ENCODE results near the gene APBA2. TPM values are rescaled to one million over a fixed set of nuclear protein-coding genes. Genes with fewer than 3 reads are reported as not detected.

Gene APBA2
- polyA plus RNA-seq, 1 donor (not counting 4 experiments of a cell fraction or from before 2014, with no cell fraction given), result 5.5 TPM

- no peak overlapping the region for H3K9ac ChIP-seq (ENCODE audit: control insufficient read depth, extremely low read depth, insufficient read depth, low read length)
- H3K79me2 ChIP-seq (ENCODE audit: control insufficient read depth, insufficient read depth, low read length), result no peaks in the 10 kb centered on the region
- no peak for TF ChIP-seq CTCF (optimal IDR thresholded peaks at IDR 0.05 in 1 of 3, IDR thresholded peaks at IDR 0.05 in 1 of 3, conservative IDR thresholded peaks at IDR 0.05 in 1 of 3; ENCODE audit: extremely low read depth in 1 of 3, insufficient read depth in 2 of 3, low read length in 3 of 3)
- TF ChIP-seq EZH2 (IDR thresholded peaks at IDR 0.05; ENCODE audit: low read length), result no peak
- no peaks in the 10 kb centered on the region for H3K9me1 ChIP-seq (ENCODE audit: control insufficient read depth, extremely low read depth, insufficient read depth, low read length)
- no peaks in the 10 kb centered on the region for H3K36me3 ChIP-seq (ENCODE audit: control insufficient read depth in 2 of 2, extremely low read depth in 1 of 2, insufficient read depth in 2 of 2, low read length in 2 of 2)
- no peak for DNase-seq (ENCODE audit: low read depth, low spot score)
- no peak overlapping the region for H2AFZ ChIP-seq (ENCODE audit: control insufficient read depth, low read length)
- no peak overlapping the region for H3K27ac ChIP-seq (ENCODE audit: control insufficient read depth, insufficient read depth, low read length)
- no peaks in the 10 kb centered on the region for H4K20me1 ChIP-seq (ENCODE audit: control insufficient read depth, extremely low read depth, insufficient read depth, low read length)
- dilution Hi-C loops (cut with MboI; ENCODE audit: extremely low pct_ligation_motif_present, low sequenced_read_pairs), result no loop called here
- no peak overlapping the region for H3K4me3 ChIP-seq (ENCODE audit: control insufficient read depth in 2 of 3, extremely low read depth in 1 of 3, insufficient read depth in 2 of 3, low read depth in 1 of 3, low read length in 3 of 3)
- H3K4me2 ChIP-seq (ENCODE audit: control insufficient read depth, extremely low read depth, insufficient read depth, low read depth, low read length), result no peak overlapping the region
- no peak for FAIRE-seq
- no peaks in the 10 kb centered on the region for H3K27me3 ChIP-seq (ENCODE audit: control insufficient read depth, extremely low read depth, insufficient read depth, low read length)
- no peaks in the 10 kb centered on the region for H3K9me3 ChIP-seq (ENCODE audit: control insufficient read depth, low read depth, low read length)
- H3K4me1 ChIP-seq (ENCODE audit: control insufficient read depth, extremely low read depth, insufficient read depth, low read length), result no peaks in the 10 kb centered on the region
Observed at GRCh38 chr15:29095746-29096145, 210.0 kb downstream of the APBA2 start.

- H3K4me2 ChIP-seq (ENCODE audit: control insufficient read depth, extremely low read depth, insufficient read depth, low read depth, low read length), result no peak overlapping the region
- no peaks in the 10 kb centered on the region for H3K27me3 ChIP-seq (ENCODE audit: control insufficient read depth, extremely low read depth, insufficient read depth, low read length)
- H3K4me1 ChIP-seq (ENCODE audit: control insufficient read depth, extremely low read depth, insufficient read depth, low read length), result no peaks in the 10 kb centered on the region
- FAIRE-seq (no peak), DNase-seq (ENCODE audit: low read depth, low spot score) (no peak)
- H4K20me1 ChIP-seq (ENCODE audit: control insufficient read depth, extremely low read depth, insufficient read depth, low read length), result no peaks in the 10 kb centered on the region
- no peak overlapping the region for H3K4me3 ChIP-seq (ENCODE audit: control insufficient read depth in 2 of 3, extremely low read depth in 1 of 3, insufficient read depth in 2 of 3, low read depth in 1 of 3, low read length in 3 of 3)
- H3K79me2 ChIP-seq (ENCODE audit: control insufficient read depth, insufficient read depth, low read length), result no peaks in the 10 kb centered on the region
- TF ChIP-seq CTCF (optimal IDR thresholded peaks at IDR 0.05 in 1 of 3, IDR thresholded peaks at IDR 0.05 in 1 of 3, conservative IDR thresholded peaks at IDR 0.05 in 1 of 3; ENCODE audit: extremely low read depth in 1 of 3, insufficient read depth in 2 of 3, low read length in 3 of 3) (no peak), EZH2 (IDR thresholded peaks at IDR 0.05; ENCODE audit: low read length) (no peak)
- dilution Hi-C loops (cut with MboI; ENCODE audit: extremely low pct_ligation_motif_present, low sequenced_read_pairs), result no loop called here
- H3K9ac ChIP-seq (ENCODE audit: control insufficient read depth, extremely low read depth, insufficient read depth, low read length), result no peak overlapping the region
- no peaks in the 10 kb centered on the region for H3K9me1 ChIP-seq (ENCODE audit: control insufficient read depth, extremely low read depth, insufficient read depth, low read length)
- no peaks in the 10 kb centered on the region for H3K9me3 ChIP-seq (ENCODE audit: control insufficient read depth, low read depth, low read length)
- no peaks in the 10 kb centered on the region for H3K36me3 ChIP-seq (ENCODE audit: control insufficient read depth in 2 of 2, extremely low read depth in 1 of 2, insufficient read depth in 2 of 2, low read length in 2 of 2)
- no peak overlapping the region for H2AFZ ChIP-seq (ENCODE audit: control insufficient read depth, low read length)
- no peak overlapping the region for H3K27ac ChIP-seq (ENCODE audit: control insufficient read depth, insufficient read depth, low read length)
Observed at GRCh38 chr15:29097168-29097567, 211.4 kb downstream of the APBA2 start.
